ENCODE results near the gene POLA2.

Gene POLA2

GRCh38 chr11:65340226-65340625, 78.5 kb downstream of the POLA2 start:
- DNase-seq = no peak

- DNase-seq = peak; percentile 44 to 73
Observed at GRCh38 chr11:65341856-65342255, 80.1 kb downstream of the POLA2 start.
